Measurements from ENCODE around the gene ZFP64.

DNA sequence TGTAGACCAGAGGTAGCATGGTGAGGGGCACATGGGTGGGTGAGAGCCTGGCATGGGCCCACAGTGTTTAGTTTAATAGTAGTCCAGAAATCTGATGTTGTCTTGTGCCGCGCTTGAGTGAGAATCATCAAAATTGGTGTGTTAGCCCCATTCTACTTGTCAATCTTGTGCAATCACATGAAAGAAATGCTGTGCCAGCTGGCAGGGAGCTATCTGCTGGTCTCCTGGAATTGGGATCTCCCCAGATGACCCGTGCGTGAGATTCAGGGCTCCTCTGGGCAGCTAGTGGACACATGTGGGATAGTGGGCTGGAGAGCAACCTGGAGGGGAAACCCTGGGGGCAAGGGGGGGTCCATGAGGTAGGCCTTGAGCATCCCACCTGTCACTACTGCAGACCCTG, 43.5 kb upstream of the ZFP64 start:
- TF ChIP-seq ARNT (IDR thresholded peaks at IDR 0.05) (no peak), FOXA1 (IDR thresholded peaks at IDR 0.05) (no peak), LEF1 (IDR thresholded peaks at IDR 0.05; ENCODE audit: borderline replicate concordance) (no peak), CTBP1 (IDR thresholded peaks at IDR 0.05; ENCODE audit: borderline replicate concordance) (no peak), TARDBP (IDR thresholded peaks at IDR 0.05) (no peak), L3MBTL2 (conservative IDR thresholded peaks at IDR 0.05) (no peak), BHLHE40 (IDR thresholded peaks at IDR 0.05; ENCODE audit: borderline replicate concordance) (no peak), SP1 (IDR thresholded peaks at IDR 0.05) (no peak), ELF4 (IDR thresholded peaks at IDR 0.05) (no peak), FOXM1 (IDR thresholded peaks at IDR 0.05; ENCODE audit: borderline replicate concordance) (no peak), FOXK2 (IDR thresholded peaks at IDR 0.05) (no peak)
- TF ChIP-seq, protein P1, sequence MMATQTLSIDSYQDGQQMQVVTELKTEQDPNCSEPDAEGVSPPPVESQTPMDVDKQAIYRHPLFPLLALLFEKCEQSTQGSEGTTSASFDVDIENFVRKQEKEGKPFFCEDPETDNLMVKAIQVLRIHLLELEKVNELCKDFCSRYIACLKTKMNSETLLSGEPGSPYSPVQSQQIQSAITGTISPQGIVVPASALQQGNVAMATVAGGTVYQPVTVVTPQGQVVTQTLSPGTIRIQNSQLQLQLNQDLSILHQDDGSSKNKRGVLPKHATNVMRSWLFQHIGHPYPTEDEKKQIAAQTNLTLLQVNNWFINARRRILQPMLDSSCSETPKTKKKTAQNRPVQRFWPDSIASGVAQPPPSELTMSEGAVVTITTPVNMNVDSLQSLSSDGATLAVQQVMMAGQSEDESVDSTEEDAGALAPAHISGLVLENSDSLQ (IDR thresholded peaks at IDR 0.05): no peak
